Measurements from ENCODE around the gene GCGR. TPM values are rescaled to one million over a fixed set of nuclear protein-coding genes. Genes with fewer than 3 reads are reported as not detected.

The GCGR gene
- total RNA-seq, 1 donor from 2014 or later: not detected

- Mint-ChIP-seq H3K27ac (ENCODE audit: unreplicated experiment) (no peak overlapping the region), H3K4me1 (ENCODE audit: low read depth, unreplicated experiment) (peaks cover 4% of the 10 kb centered on the region), H3K9me3 (ENCODE audit: unreplicated experiment) (no peaks in the 10 kb centered on the region), H3K27me3 (ENCODE audit: low read depth, unreplicated experiment) (peaks cover 15% of the 10 kb centered on the region), H3K4me3 (ENCODE audit: unreplicated experiment) (no peak overlapping the region), H3K36me3 (ENCODE audit: low read depth, unreplicated experiment) (no peaks in the 10 kb centered on the region)
- DNase-seq (ENCODE audit: low read depth): no peak
- H3K4me1 ChIP-seq (ENCODE audit: insufficient read depth, low read length): no peaks in the 10 kb centered on the region
- no peak overlapping the region for H3K9ac ChIP-seq (ENCODE audit: low read length)
- peaks cover 4% of the 10 kb centered on the region for H3K27me3 ChIP-seq (ENCODE audit: insufficient read depth, low read length)
- no peaks in the 10 kb centered on the region for H3K9me3 ChIP-seq (ENCODE audit: insufficient read depth, low read depth, low read length)
- no peaks in the 10 kb centered on the region for H4K20me1 ChIP-seq (ENCODE audit: insufficient read depth, low read length)
- no peak overlapping the region for H3K4me3 ChIP-seq (ENCODE audit: insufficient read depth, low read depth, low read length)
- H3K79me2 ChIP-seq (ENCODE audit: insufficient read depth, low read length): no peaks in the 10 kb centered on the region
- no peak for TF ChIP-seq EZH2 (IDR thresholded peaks at IDR 0.05; ENCODE audit: insufficient read depth, low read length)
- TF ChIP-seq CTCF (IDR thresholded peaks at IDR 0.05; ENCODE audit: insufficient read depth, low read depth, low read length): no peak
- no peak for FAIRE-seq
- no peak overlapping the region for H2AFZ ChIP-seq (ENCODE audit: low read depth, low read length)
- no peaks in the 10 kb centered on the region for H3K36me3 ChIP-seq (ENCODE audit: insufficient read depth, low read length)
- H3K4me2 ChIP-seq (ENCODE audit: low read length): no peak overlapping the region
- no peak overlapping the region for H3K27ac ChIP-seq (ENCODE audit: low read depth, low read length)
These were observed 11.0 kb downstream of the GCGR start for GRCh38 chr17:81814748-81815645.

- H3K27ac Mint-ChIP-seq (ENCODE audit: unreplicated experiment): no peak overlapping the region
- H3K36me3 ChIP-seq (ENCODE audit: insufficient read depth, low read length): no peaks in the 10 kb centered on the region
- no peaks in the 10 kb centered on the region for H3K79me2 ChIP-seq (ENCODE audit: insufficient read depth, low read length)
- no peaks in the 10 kb centered on the region for H3K36me3 Mint-ChIP-seq (ENCODE audit: low read depth, unreplicated experiment)
- H3K9me3 ChIP-seq (ENCODE audit: insufficient read depth, low read depth, low read length): no peaks in the 10 kb centered on the region
- no peak overlapping the region for H3K9ac ChIP-seq (ENCODE audit: low read length)
- TF ChIP-seq CTCF (IDR thresholded peaks at IDR 0.05; ENCODE audit: insufficient read depth, low read depth, low read length): no peak
- no peak for TF ChIP-seq EZH2 (IDR thresholded peaks at IDR 0.05; ENCODE audit: insufficient read depth, low read length)
- H3K4me1 ChIP-seq (ENCODE audit: insufficient read depth, low read length): no peaks in the 10 kb centered on the region
- H3K9me3 Mint-ChIP-seq (ENCODE audit: unreplicated experiment): no peaks in the 10 kb centered on the region
- H3K4me2 ChIP-seq (ENCODE audit: low read length): no peak overlapping the region
- no peak overlapping the region for H3K4me3 Mint-ChIP-seq (ENCODE audit: unreplicated experiment)
- no peak overlapping the region for H3K27ac ChIP-seq (ENCODE audit: low read depth, low read length)
- no peak overlapping the region for H2AFZ ChIP-seq (ENCODE audit: low read depth, low read length)
- H3K4me3 ChIP-seq (ENCODE audit: insufficient read depth, low read depth, low read length): no peak overlapping the region
- H3K27me3 Mint-ChIP-seq (ENCODE audit: low read depth, unreplicated experiment): peaks cover 15% of the 10 kb centered on the region
- no peaks in the 10 kb centered on the region for H4K20me1 ChIP-seq (ENCODE audit: insufficient read depth, low read length)
- FAIRE-seq (no peak), DNase-seq (ENCODE audit: low read depth) (no peak)
- H3K27me3 ChIP-seq (ENCODE audit: insufficient read depth, low read length): peaks cover 4% of the 10 kb centered on the region
- peaks cover 4% of the 10 kb centered on the region for H3K4me1 Mint-ChIP-seq (ENCODE audit: low read depth, unreplicated experiment)
These were observed 11.7 kb downstream of the GCGR start for GRCh38 chr17:81815646-81815986.

- H3K27ac ChIP-seq (ENCODE audit: low read depth, low read length): no peak overlapping the region
- H3K4me3 Mint-ChIP-seq (ENCODE audit: unreplicated experiment): no peak overlapping the region
- H3K4me1 Mint-ChIP-seq (ENCODE audit: low read depth, unreplicated experiment): peaks cover 4% of the 10 kb centered on the region
- no peak overlapping the region for H3K4me2 ChIP-seq (ENCODE audit: low read length)
- no peak overlapping the region for H3K4me3 ChIP-seq (ENCODE audit: insufficient read depth, low read depth, low read length)
- TF ChIP-seq EZH2 (IDR thresholded peaks at IDR 0.05; ENCODE audit: insufficient read depth, low read length) (no peak), CTCF (IDR thresholded peaks at IDR 0.05; ENCODE audit: insufficient read depth, low read depth, low read length) (no peak)
- H3K9me3 Mint-ChIP-seq (ENCODE audit: unreplicated experiment): no peaks in the 10 kb centered on the region
- H3K27ac Mint-ChIP-seq (ENCODE audit: unreplicated experiment): no peak overlapping the region
- no peak overlapping the region for H2AFZ ChIP-seq (ENCODE audit: low read depth, low read length)
- H3K36me3 Mint-ChIP-seq (ENCODE audit: low read depth, unreplicated experiment): no peaks in the 10 kb centered on the region
- no peaks in the 10 kb centered on the region for H3K4me1 ChIP-seq (ENCODE audit: insufficient read depth, low read length)
- no peak overlapping the region for H3K9ac ChIP-seq (ENCODE audit: low read length)
- no peaks in the 10 kb centered on the region for H3K79me2 ChIP-seq (ENCODE audit: insufficient read depth, low read length)
- peaks cover 4% of the 10 kb centered on the region for H3K27me3 ChIP-seq (ENCODE audit: insufficient read depth, low read length)
- DNase-seq (ENCODE audit: low read depth) (no peak), FAIRE-seq (no peak)
- peaks cover 15% of the 10 kb centered on the region for H3K27me3 Mint-ChIP-seq (ENCODE audit: low read depth, unreplicated experiment)
- no peaks in the 10 kb centered on the region for H3K36me3 ChIP-seq (ENCODE audit: insufficient read depth, low read length)
- H4K20me1 ChIP-seq (ENCODE audit: insufficient read depth, low read length): peaks cover 6% of the 10 kb centered on the region
- no peaks in the 10 kb centered on the region for H3K9me3 ChIP-seq (ENCODE audit: insufficient read depth, low read depth, low read length)
These were observed 13.8 kb downstream of the GCGR start for GRCh38 chr17:81817758-81818147.

All from astrocyte (in vitro differentiated cells and primary cell).